ENCODE measurements around the gene PRKD1.

The PRKD1 gene

DNA sequence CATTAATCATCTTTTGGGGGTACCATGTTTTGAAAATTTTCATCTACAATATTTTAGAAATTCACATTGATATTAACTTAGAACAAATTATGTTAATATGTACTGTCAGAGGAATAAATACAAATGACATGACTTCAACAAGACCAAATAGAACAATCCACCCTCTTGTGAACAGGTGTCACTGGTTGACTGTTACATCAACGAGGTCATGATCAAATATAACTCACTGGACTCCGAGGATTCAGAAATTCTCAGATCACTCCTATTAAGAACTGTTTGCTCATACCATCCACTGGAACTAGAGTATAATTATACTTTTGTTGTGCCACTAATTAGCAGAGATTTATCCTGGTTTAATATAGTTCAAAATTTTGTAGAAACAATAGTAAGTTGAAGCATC is 318.8 kb downstream of the PRKD1 start:
- TF ChIP-seq, protein P1, sequence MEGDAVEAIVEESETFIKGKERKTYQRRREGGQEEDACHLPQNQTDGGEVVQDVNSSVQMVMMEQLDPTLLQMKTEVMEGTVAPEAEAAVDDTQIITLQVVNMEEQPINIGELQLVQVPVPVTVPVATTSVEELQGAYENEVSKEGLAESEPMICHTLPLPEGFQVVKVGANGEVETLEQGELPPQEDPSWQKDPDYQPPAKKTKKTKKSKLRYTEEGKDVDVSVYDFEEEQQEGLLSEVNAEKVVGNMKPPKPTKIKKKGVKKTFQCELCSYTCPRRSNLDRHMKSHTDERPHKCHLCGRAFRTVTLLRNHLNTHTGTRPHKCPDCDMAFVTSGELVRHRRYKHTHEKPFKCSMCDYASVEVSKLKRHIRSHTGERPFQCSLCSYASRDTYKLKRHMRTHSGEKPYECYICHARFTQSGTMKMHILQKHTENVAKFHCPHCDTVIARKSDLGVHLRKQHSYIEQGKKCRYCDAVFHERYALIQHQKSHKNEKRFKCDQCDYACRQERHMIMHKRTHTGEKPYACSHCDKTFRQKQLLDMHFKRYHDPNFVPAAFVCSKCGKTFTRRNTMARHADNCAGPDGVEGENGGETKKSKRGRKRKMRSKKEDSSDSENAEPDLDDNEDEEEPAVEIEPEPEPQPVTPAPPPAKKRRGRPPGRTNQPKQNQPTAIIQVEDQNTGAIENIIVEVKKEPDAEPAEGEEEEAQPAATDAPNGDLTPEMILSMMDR (conservative IDR thresholded peaks at IDR 0.05; ENCODE audit: low read length): no peak
- no peak overlapping the region for H3K4me3 ChIP-seq (ENCODE audit: low read length)
- DNase-seq (ENCODE audit: low read depth): no peak

DNA sequence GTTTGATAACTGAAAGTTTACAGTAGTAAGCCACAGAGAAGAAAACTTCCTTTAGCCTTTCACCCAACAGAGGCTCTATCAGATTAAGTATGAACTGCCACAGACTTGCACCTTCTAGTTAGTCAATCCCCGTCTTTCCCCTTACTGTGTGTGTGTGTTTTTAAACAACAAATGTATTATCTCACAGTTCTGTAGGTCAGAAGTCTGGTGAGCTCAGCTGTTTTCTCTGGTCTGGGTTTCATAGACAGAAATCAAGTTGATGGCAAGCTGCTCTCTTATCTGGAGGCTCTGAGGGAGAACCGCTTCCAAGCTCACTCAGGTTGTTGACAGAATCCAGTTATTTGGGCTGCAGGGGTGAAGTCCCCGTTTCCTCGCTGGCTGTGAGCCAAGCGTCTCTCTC is 320.5 kb downstream of the PRKD1 start:
- TF ChIP-seq, protein P1 (conservative IDR thresholded peaks at IDR 0.05; ENCODE audit: low read length): no peak
- no peak for DNase-seq (ENCODE audit: low read depth)
- no peak overlapping the region for H3K4me3 ChIP-seq (ENCODE audit: low read length)

DNA sequence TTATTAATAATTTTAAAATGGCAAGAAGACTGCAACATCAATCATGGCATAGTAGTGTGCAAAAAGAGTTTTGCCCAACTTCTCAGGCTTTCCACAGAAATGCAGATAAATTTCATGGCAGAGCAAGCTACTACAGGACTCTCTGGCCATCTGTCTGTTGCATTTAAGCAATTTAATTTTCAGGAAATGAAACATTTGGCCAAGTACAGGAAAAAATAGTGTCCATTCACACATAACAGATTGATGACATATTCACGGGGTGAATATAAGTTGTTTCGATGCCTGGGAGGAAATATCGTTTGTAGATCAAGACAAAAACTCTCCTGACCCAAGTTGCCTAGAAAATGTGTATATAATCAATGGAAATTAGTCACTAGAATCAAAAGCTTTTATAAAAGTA is 324.0 kb downstream of the PRKD1 start:
- H3K4me3 ChIP-seq (ENCODE audit: low read length): no peak overlapping the region
- TF ChIP-seq, protein P1 (conservative IDR thresholded peaks at IDR 0.05; ENCODE audit: low read length): no peak
- no peak for DNase-seq (ENCODE audit: low read depth)

DNA sequence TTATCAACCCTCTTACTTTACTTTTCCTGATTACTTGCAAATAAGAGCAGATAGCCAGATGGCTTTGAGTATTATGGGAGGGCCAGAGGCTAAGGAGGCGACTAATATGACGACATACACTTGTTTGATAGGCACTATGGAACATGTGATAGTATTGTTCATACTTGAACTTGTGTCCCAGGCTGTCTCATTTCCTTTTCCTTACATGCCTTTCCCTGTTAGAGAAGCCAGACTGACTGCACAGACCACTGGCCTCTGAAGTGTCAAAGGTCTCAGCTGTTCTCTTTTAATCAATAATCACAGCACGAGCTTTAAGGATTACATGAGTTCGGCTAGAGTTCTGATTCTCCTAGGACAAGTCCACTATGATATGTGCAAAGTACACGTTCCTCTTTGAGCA is 326.0 kb downstream of the PRKD1 start:
- no peak for DNase-seq (ENCODE audit: low read depth)
- no peak overlapping the region for H3K4me3 ChIP-seq (ENCODE audit: low read length)
- TF ChIP-seq, protein P1 (conservative IDR thresholded peaks at IDR 0.05; ENCODE audit: low read length): no peak

DNA sequence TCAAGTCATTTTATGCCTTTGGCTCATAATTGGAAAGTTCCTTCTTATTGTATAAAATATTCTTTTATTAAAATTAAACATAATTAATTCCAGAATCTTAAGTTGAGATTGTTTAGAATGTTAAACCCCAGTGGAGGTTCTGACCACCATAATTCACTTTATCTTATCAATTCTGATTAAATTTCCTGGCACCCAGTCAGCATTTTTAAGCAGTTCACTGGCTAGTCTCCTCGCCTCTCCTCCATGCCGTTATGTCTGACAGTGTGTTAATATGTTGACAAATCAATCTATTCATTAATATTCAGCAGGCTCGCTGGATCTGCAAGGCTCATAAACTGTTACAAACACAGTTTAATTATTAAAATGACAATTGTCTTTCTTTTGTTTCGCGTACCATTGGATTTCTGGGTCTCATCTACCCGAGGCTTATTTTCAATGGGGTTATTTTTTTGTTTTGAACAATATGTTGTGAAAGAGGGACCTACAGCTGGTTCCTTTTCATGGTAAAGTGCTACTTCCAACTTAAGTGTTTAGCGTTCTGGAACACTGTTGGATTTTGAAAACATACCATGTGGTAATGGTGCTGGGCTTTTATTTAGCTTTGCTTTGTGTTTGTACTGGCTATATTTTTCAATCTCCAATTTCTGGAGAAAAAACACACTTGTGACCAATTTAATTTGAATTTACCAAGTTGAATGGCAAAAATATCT is 339.7 kb downstream of the PRKD1 start:
- TF ChIP-seq, protein P1 (conservative IDR thresholded peaks at IDR 0.05; ENCODE audit: low read length): no peak
- DNase-seq (ENCODE audit: low read depth): no peak
- no peak overlapping the region for H3K4me3 ChIP-seq (ENCODE audit: low read length)

DNA sequence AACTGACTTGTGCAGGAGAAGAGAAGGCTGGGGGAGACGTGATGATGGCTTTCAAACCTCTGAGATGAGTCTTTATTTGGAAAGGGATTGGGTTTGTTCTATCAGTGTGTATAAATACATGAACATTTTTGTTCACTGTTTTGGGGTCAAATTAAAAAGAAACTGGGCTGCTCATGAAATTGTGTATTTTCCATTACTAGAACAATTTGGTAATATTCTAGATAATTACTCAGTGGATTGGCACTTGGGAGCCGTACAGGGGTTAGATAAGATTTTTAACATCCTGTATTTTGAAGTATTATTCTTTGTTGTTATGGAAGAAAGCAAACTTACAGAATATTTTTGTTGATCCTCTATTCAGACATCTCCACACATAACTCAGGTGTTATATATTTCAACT is 340.6 kb downstream of the PRKD1 start:
- DNase-seq (ENCODE audit: low read depth): no peak
- no peak overlapping the region for H3K4me3 ChIP-seq (ENCODE audit: low read length)
- TF ChIP-seq, protein P1 (conservative IDR thresholded peaks at IDR 0.05; ENCODE audit: low read length): no peak

DNA sequence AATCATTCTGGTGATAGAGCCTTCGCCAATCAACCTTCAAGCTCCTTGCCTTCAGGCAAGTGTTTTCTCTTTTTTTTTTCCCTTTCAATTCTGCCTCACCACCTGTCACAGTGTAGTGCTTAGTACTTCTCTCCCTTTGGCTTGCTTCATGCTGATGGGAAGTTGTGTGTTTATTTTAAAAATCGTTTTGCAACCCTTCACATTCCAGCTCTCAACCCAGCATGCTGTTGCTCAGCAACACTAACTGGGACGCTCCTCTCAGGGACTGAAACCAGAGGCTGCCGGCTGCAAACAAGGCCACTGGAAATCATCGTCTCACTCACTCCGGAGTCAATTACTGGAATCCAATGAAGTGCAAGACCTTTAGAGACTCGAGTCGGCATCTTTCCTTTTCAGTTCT is 342.7 kb downstream of the PRKD1 start:
- H3K4me3 ChIP-seq (ENCODE audit: low read length): peak overlapping the region; percentile 11
- peak; percentile 89 for DNase-seq (ENCODE audit: low read depth)
- TF ChIP-seq, protein P1 (conservative IDR thresholded peaks at IDR 0.05; ENCODE audit: low read length): no peak
